NCI-H524 treated with DMSO at 0.1 percent for 48 hours (cell line): ENCODE measurements around the gene HOXD9.

ENCODE experiments used
- DNase-seq: peaks from one replicate; lab custom pipeline; 2025; lab: John Stamatoyannopoulos, UW

Gene HOXD9

GRCh38 chr2:176138923-176139660, 16.6 kb downstream of the HOXD9 start:
- DNase-seq, result no peak

DNA sequence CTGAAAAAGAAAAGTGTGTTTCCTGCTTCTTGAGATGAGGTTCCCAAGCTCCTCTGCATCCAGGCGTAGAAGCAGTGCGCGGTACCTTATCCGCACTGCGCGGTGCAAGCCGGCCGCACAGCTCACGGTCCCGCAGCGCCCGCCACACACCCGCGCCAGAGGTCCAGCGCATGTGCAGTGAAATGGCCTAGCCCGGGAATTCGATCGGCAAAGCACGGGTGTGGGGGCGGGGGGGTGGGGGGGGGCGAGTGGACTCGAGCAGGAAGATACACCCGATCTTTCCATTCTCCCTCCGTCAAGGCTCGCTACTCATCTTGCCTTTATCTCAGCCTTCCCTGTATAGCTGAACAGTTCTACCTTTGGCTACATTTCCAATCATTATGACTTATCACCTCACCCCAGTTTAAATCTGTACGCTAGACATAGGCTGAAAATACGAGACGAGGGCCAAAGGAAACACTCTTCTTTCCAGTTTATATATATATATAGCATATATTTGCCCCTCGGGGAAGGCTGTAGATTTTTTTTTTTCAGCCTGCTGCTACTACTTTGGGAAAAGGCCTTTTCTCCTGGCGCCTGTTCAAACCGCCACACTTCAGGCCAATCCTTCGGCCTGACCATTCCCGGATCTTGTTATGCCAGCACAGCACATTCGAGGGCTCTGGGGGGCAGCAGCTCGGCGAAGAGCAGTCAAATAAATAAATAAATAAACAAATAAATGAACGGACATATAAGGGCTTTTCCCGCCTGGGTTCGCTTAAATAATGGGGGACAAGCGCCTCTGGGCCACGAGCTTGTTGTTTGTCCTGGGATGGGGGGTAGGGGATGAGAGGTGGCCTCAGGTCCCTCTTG, 17.4 kb downstream of the HOXD9 start:
- no peak for DNase-seq

DNA sequence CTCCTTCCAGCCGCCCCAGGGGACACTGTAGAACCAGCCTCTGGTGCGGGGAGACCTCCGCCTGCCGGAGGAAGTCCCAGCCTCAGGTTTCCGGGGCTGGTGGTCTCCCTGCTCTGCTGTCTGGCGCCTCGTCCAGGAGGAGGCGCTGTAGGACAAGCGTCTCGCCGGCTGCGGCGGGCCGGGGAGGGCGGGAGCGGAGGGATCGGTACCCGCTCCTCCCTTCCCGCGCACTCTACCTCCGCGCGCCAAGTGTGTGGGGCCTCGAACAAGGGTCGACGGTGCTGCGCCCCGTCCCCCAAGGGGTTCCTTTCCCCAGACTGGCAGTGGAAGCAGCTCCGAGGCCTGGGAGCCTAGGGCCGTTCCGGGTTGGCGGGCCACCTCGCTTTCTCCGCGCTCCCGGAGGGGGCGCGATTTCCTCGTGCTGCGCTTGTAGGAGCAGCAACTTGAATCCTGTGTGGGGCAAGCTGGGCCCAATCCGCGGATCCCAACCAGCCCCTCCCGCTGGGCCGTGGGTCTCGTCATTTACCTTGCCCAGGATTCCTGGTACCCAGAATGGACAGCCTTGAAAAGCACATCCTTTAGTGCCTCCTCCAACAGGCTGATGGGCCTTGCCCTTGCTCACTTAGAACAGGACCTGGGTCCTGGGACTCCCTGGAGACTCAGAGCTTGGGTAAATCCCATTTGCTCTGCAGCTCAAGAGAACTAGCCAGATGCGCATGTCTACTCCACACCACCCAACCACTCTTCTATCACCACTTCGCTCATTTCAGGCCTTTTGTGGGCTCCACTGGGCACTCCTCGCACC, 18.2 kb downstream of the HOXD9 start:
- DNase-seq, result peak; percentile 55

DNA sequence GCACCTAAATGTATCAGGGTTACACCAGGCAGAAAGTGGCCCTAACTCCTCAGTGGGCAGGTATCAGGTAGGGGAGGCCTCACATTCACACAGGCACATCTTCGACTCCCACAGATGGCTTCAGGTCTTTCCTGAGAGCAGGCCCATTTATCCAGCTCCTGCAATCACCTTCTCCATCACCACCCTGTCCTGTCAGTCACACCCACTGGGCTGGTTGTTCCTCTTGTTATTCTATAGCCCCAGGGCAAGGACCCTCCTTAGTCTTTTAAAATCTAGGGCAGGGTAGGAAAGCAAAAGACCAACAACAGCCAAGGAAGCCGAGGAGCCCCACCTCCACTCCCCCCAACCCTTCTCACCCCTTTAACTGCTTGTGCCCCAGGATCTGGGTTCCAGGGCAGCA, 19.8 kb downstream of the HOXD9 start:
- no peak for DNase-seq

GRCh38 chr2:176145085-176145969, 22.8 kb downstream of the HOXD9 start:
- DNase-seq, result no peak

GRCh38 chr2:176146101-176146500, 23.6 kb downstream of the HOXD9 start:
- DNase-seq, result no peak

GRCh38 chr2:176146645-176147044, 24.1 kb downstream of the HOXD9 start:
- DNase-seq, result no peak

GRCh38 chr2:176147210-176147799, 24.8 kb downstream of the HOXD9 start:
- DNase-seq, result no peak

GRCh38 chr2:176147800-176148496, 25.4 kb downstream of the HOXD9 start:
- DNase-seq, result no peak

DNA sequence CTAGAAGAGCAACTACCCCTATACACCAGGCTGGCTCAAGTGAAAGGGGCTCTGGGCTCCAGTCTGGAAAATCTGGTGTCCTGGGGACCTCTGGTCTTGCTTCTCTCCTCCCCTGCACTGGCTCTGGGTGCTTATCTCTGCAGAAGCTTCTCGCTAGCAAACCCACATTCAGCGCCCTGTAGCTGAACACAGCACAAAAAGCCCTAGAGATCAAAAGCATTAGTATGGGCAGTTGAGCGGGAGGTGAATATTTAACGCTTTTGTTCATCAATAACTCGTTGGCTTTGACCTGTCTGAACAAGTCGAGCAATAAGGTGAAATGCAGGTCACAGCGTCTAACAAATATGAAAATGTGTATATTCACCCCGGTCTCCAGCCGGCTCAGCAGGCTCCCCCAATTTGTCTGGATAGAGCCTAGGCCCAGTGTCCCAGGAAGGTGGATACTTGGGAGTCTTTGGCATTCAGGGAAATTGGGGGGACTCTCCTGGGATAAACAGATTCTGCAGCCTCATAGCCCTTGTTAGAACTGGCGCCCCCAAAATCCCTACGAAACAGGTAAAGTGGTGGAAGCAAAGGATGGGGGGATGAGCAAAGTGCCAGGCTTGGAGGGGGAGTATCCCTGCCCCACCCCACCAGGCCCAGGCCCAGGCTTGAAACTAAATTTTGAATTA, 26.4 kb downstream of the HOXD9 start:
- DNase-seq, result no peak

DNA sequence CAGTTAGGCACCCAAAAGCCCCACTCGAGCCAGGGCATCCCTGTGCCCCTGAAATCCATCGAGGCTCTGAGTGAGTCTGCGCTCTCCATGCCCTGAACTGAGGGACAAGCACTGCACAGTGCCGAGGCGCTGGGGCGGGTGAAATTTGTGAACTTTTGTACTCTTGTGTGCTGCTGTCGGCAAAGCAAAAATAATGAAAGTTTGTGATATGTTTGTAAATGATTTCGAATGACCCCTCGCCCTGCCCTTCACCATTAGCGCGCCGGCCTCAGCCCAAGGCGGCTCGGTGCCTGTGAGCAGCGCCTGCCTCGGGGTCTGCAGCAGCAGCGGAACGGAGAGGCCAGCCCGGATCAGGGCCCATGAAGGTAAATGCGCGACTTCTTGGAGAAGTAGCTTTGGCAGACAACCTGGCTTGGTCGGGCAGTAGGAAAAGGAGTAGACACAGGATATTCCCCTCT, 27.0 kb downstream of the HOXD9 start:
- no peak for DNase-seq

GRCh38 chr2:176149939-176150583, 27.5 kb downstream of the HOXD9 start:
- no peak for DNase-seq

DNA sequence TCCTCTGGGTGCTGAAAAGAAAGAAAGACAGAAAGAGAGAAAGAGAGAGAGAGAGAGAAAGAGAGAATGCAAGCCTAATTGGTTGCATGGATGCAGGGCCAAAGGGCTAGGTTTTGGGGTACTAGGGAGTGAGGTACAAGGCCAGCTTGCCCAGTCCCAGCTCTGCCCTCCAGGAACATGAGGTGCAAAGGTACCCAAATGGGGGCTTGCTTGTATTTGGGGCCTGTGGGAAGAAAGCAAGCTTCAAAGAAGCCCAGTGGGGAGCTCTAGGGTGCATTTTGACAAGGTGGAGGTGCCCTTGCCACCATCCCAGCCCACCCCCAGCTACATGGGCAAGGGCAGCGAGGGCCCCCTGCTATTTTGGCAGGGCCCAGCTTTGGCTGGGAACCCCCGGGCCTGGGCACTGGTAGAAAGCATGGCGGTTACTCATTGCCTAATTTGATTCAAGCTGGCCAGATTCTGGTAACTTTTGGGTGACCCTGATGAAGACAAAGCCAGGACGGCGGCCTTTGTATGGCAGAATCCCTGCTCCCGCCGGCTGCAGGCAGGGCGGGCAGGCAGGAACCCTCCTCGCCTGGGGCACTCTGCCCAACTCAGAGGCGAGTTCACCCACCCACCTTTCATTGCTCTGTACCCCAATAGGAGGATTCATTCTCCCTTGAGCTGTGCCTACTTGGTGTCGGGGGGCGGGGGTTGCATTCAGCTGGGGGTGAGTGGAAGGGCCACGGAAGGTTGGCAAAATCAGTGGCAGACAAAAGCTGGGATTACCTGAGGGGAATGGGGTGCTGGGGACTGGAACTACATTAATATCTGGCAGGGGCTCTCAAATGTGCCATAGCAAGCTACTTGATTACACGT, 28.3 kb downstream of the HOXD9 start:
- no peak for DNase-seq

DNA sequence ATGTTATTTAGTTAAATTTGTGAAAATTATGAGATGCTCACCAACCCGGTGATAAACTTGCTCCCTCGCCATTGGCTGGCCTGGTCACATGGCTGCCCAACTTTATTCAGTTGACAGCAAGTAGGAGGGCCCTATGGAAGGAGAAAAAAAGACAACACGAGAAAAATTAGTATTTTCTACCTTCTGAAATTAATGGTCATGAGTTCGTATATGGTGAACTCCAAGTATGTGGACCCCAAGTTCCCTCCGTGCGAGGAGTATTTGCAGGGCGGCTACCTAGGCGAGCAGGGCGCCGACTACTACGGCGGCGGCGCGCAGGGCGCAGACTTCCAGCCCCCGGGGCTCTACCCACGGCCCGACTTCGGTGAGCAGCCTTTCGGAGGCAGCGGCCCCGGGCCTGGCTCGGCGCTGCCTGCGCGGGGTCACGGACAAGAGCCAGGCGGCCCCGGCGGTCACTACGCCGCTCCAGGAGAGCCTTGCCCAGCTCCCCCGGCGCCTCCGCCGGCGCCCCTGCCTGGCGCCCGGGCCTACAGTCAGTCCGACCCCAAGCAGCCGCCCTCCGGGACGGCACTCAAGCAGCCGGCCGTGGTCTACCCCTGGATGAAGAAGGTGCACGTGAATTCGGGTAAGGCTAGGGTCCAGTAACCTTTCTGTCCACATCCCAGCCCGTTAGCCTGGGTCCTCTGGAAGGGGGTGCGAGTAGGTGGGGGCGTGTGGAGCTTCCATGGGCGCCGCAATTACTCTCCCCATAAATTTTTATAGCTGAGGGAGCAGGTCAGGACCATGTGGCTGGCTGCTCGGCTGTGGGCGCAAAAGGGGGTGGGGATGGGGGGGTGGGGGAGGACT, 29.1 kb downstream of the HOXD9 start, which contains the start of gene HOXD4:
Gene HOXD4 (plus strand): TSS at position 109 of the 846 bp plus-strand sequence. CDS start 84 bp downstream, at position 193.
- DNase-seq, result no peak

- DNase-seq, result no peak
Measured at GRCh38 chr2:176152350-176153181, 30.0 kb downstream of the HOXD9 start.

DNA sequence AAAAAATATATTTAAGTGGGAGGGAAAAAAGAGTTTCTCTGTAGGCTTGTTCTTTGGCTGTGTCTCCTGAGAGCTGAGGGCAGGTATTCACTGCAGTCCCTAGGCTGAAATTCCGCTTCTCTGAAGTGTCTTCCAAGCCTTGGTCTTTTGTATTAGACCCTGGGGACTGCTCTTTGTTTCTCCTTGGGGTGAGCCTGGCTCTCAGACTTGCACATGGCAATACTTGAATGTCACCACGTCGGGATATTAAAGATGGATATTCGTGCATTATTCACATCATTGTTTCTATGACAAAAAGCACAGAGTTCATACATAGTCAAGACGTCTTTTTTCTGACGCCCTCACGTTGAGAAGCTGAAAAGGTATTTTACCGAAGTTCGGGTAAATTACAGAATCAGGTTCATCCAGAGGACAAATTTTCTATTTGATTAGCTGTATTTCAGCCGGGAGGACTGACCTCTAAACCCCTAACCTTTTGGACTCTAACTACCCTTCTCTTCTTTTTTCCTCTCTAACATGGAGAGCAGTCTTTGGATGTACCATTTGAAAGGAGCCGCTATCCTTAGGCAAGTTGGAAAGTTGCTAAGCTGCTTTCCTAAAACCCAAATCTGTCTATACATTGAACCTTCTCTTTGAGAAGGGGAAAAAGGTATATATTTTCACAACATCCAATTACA, 32.2 kb downstream of the HOXD9 start:
- no peak for DNase-seq
